WTC11 (cell line): ENCODE measurements around the gene SLC22A7.

ENCODE experiments used
- ELF4 ChIP-seq: sonication (generic); formaldehyde crosslinking; IDR thresholded peaks from 2 replicates; pipeline ENCODE4 v1.8.1; 2022; ENCODE audit warnings: low read depth, mild to moderate bottlenecking, moderate library complexity, missing genetic modification reagents
- ETV6 ChIP-seq: sonication (generic); formaldehyde crosslinking; IDR thresholded peaks from 2 replicates; pipeline ENCODE4 v1.8.1; 2022; ENCODE audit warnings: mild to moderate bottlenecking, missing genetic modification reagents
- KAT7 ChIP-seq: sonication (generic); formaldehyde crosslinking; IDR thresholded peaks from 2 replicates; pipeline ENCODE4 v1.8.1; 2023; ENCODE audit warnings: missing genetic modification reagents, mild to moderate bottlenecking, borderline replicate concordance
- NFATC4 ChIP-seq: fragments of 250-450 bp; sonication (Bioruptor Pico); IDR thresholded peaks from 2 replicates; pipeline ENCODE4 v1.9.0; 2021; ENCODE audit warnings: mild to moderate bottlenecking
- TCF7 ChIP-seq: sonication (generic); formaldehyde crosslinking; IDR thresholded peaks from 2 replicates; pipeline ENCODE4 v1.8.0; 2022; ENCODE audit warnings: mild to moderate bottlenecking, low read depth, missing genetic modification reagents, moderate library complexity
- TF ChIP-seq, protein P1 (sequence below): sonication (generic); formaldehyde crosslinking; IDR thresholded peaks from 2 replicates; pipeline ENCODE4 v1.8.0; 2022; ENCODE audit warnings: mild to moderate bottlenecking, missing genetic modification reagents
- TF ChIP-seq, protein P2 (sequence below): fragments of 200-600 bp; IDR thresholded peaks from 2 replicates; pipeline ENCODE4 v1.8.0; 2022; ENCODE audit warnings: antibody characterized with exemption
- TF ChIP-seq, protein P3 (sequence below): sonication (generic); formaldehyde crosslinking; IDR thresholded peaks from 2 replicates; pipeline ENCODE4 v1.8.0; 2023; ENCODE audit warnings: missing genetic modification reagents

DNA sequence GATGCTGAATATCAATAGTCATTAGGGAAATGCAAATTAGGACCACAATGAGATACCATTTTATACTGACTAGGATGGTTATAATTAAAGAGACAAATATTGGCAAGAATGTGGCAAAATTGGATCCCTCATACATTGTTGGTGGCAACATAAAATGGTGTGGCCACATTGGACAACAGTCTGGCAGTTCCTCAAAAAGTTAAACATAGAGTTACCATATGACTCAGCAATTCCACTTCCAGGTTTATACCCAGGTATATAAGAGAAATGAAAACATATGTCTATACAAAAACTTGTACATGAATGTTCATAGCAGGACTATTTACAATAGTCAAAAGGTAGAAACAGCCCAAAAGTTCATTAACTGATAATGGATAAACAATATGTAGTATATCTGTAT, 12.6 kb downstream of the SLC22A7 start:
- TF ChIP-seq, protein P1, sequence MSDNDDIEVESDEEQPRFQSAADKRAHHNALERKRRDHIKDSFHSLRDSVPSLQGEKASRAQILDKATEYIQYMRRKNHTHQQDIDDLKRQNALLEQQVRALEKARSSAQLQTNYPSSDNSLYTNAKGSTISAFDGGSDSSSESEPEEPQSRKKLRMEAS (CRISPR knock-in tag), result no peak
- TF ChIP-seq KAT7 (CRISPR knock-in tag) (no peak), NFATC4 (CRISPR knock-in tag) (no peak), TCF7 (no peak), ETV6 (CRISPR knock-in tag) (no peak), ELF4 (CRISPR knock-in tag) (no peak)
- TF ChIP-seq, protein P2, sequence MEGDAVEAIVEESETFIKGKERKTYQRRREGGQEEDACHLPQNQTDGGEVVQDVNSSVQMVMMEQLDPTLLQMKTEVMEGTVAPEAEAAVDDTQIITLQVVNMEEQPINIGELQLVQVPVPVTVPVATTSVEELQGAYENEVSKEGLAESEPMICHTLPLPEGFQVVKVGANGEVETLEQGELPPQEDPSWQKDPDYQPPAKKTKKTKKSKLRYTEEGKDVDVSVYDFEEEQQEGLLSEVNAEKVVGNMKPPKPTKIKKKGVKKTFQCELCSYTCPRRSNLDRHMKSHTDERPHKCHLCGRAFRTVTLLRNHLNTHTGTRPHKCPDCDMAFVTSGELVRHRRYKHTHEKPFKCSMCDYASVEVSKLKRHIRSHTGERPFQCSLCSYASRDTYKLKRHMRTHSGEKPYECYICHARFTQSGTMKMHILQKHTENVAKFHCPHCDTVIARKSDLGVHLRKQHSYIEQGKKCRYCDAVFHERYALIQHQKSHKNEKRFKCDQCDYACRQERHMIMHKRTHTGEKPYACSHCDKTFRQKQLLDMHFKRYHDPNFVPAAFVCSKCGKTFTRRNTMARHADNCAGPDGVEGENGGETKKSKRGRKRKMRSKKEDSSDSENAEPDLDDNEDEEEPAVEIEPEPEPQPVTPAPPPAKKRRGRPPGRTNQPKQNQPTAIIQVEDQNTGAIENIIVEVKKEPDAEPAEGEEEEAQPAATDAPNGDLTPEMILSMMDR, result no peak
- TF ChIP-seq, protein P3, sequence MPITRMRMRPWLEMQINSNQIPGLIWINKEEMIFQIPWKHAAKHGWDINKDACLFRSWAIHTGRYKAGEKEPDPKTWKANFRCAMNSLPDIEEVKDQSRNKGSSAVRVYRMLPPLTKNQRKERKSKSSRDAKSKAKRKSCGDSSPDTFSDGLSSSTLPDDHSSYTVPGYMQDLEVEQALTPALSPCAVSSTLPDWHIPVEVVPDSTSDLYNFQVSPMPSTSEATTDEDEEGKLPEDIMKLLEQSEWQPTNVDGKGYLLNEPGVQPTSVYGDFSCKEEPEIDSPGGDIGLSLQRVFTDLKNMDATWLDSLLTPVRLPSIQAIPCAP, result no peak
